Stimulated activated CD8-positive, alpha-beta memory T cell treated with anti-CD3 and anti-CD28 coated beads, Interleukin-4, amount 100 ng/mL, for 24 hours (primary cell): ENCODE measurements around the gene B3GAT2.

ENCODE experiments used
- DNase-seq: peaks from one replicate; pipeline ENCODE4 v3.0.0-alpha.2; 2020; ENCODE audit warnings: low read depth

B3GAT2 gene

GRCh38 chr6:70841112-70841511 is 115.7 kb downstream of the B3GAT2 start:
- DNase-seq, result no peak

GRCh38 chr6:70839286-70840266 is 117.3 kb downstream of the B3GAT2 start:
- no peak for DNase-seq

GRCh38 chr6:70838907-70839285 is 118.0 kb downstream of the B3GAT2 start:
- no peak for DNase-seq

- no peak for DNase-seq
Measured at GRCh38 chr6:70834520-70834919, 122.3 kb downstream of the B3GAT2 start.

- no peak for DNase-seq
Measured at GRCh38 chr6:70831427-70831826, 125.4 kb downstream of the B3GAT2 start.

GRCh38 chr6:70823651-70824050 is 133.2 kb downstream of the B3GAT2 start:
- no peak for DNase-seq

GRCh38 chr6:70821751-70822150 is 135.1 kb downstream of the B3GAT2 start:
- DNase-seq, result no peak

GRCh38 chr6:70820778-70821177 is 136.1 kb downstream of the B3GAT2 start:
- DNase-seq, result no peak

GRCh38 chr6:70819646-70820045 is 137.2 kb downstream of the B3GAT2 start:
- no peak for DNase-seq

GRCh38 chr6:70813885-70814284 is 143.0 kb downstream of the B3GAT2 start:
- no peak for DNase-seq

- DNase-seq, result no peak
Measured at GRCh38 chr6:70811788-70812187, 145.1 kb downstream of the B3GAT2 start.
